ENCODE measurements around the gene HAPSTR1. TPM values are rescaled to one million over a fixed set of nuclear protein-coding genes. Genes with fewer than 3 reads are reported as not detected.

The HAPSTR1 gene
- total RNA-seq, 4 donors from 2014 or later, result 16.1 to 113 (median 45.9) TPM

DNA sequence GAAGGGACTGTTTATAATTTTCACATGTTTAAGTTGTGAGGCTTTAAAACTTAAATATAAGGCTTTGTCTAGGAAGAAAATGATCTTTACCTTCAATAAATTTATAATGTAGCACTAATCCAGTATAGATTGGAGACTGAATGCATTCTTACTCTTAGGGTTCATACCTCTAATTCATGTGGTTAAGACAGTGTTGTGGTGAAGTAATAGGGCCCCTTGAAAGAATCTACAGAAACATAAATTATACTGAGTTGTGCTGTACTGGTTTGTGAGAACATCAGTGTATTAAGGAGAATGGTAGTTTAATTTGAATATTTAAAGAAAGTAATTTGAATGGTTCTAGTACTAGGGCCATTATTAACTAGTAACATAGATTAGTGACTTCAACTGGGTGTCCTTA is 13.7 kb downstream of the HAPSTR1 start:
- H3K4me1 ChIP-seq, result peaks cover 0 to 9% of the 10 kb centered on the region in 2 donors
- no peaks in the 10 kb centered on the region for H3K9me3 ChIP-seq
- intact Hi-C loops (cut with DNase I; ENCODE audit: low total_unique reads), result no loop called here
- no peaks in the 10 kb centered on the region for H3K27me3 ChIP-seq
- H3K4me3 ChIP-seq, result no peak overlapping the region
- TF ChIP-seq, protein P1, sequence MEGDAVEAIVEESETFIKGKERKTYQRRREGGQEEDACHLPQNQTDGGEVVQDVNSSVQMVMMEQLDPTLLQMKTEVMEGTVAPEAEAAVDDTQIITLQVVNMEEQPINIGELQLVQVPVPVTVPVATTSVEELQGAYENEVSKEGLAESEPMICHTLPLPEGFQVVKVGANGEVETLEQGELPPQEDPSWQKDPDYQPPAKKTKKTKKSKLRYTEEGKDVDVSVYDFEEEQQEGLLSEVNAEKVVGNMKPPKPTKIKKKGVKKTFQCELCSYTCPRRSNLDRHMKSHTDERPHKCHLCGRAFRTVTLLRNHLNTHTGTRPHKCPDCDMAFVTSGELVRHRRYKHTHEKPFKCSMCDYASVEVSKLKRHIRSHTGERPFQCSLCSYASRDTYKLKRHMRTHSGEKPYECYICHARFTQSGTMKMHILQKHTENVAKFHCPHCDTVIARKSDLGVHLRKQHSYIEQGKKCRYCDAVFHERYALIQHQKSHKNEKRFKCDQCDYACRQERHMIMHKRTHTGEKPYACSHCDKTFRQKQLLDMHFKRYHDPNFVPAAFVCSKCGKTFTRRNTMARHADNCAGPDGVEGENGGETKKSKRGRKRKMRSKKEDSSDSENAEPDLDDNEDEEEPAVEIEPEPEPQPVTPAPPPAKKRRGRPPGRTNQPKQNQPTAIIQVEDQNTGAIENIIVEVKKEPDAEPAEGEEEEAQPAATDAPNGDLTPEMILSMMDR (IDR thresholded peaks at IDR 0.05), result no peak
- TF ChIP-seq POLR2A (IDR thresholded peaks at IDR 0.05), result no peak
- H3K27ac ChIP-seq, result no peak overlapping the region
- no peak for DNase-seq
- no peaks in the 10 kb centered on the region for H3K36me3 ChIP-seq

DNA sequence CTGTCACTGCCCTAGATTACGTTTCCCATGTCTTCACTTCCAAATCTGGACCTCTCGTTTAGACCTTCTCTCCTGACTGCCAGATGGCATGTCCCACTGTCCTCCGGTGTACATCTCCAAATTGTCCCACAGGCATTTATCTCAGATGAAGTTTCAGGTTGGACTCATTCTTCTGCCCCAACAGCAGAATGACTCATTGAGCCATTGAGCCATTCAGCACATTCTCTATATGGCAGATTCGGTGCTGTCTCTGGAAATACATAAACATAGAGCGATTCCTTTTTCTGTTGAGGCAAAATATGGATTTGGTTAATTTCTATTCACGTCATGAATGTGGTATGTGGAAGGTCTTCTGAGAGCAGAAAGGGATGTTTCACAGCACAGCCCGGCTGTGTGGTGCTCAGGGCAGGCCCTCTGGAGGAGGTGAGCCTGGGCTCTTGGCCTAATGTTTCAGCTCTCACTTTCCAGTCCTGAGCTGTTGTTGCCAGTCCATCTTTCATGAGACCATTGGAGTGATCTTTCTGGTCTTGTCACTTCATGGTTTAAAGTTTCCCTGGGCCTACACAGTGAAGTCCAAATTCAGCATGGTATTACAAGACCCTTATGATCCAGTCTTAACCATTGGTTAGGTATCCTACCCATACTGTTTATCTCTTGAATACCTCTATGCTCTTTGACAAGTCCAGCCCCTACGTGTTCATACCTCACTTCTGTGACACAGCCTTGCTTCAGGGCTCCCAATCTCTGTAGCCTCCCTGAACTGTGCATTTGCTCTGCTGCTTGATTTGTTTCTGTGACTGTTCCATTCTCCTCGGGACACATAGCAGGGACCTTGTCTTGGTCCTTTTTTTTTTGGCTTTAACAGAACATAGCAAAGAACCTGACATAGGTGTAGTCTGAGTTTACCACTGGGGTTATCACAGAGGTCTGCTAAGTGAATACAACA is 15.9 kb downstream of the HAPSTR1 start:
- H3K4me1 ChIP-seq, result peaks cover 0 to 5% of the 10 kb centered on the region in 2 donors
- DNase-seq, result no peak
- no peak overlapping the region for H3K4me3 ChIP-seq
- no peaks in the 10 kb centered on the region for H3K27me3 ChIP-seq
- H3K27ac ChIP-seq, result no peak overlapping the region
- TF ChIP-seq, protein P1 (IDR thresholded peaks at IDR 0.05), result no peak
- TF ChIP-seq POLR2A (IDR thresholded peaks at IDR 0.05), result no peak
- H3K9me3 ChIP-seq, result no peaks in the 10 kb centered on the region
- no peaks in the 10 kb centered on the region for H3K36me3 ChIP-seq
- intact Hi-C loops (cut with DNase I; ENCODE audit: low total_unique reads), result no loop called here

DNA sequence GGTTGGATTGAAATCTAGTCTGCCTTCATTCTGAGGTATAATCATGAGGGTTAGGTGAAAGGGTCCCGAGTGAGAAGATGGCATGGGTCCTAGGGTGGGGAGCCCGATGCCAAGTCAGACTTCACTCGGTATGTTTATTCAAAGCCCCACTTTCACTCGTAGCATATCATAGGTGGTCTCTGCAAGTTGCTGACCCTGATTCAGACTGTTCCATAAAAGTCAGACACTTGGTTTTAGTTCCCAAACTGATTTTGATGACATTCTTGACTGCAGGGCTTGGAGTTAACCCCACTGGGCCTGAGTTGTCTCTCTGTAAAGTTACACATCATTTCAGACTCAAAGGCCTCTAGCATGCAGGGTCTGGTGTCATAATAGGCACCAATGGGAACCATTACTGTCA is 17.8 kb downstream of the HAPSTR1 start:
- Histone ChIP-seq H3K27ac (no peak overlapping the region), H3K4me1 (peaks cover 0 to 19% of the 10 kb centered on the region in 2 donors), H3K36me3 (no peaks in the 10 kb centered on the region), H3K9me3 (no peaks in the 10 kb centered on the region), H3K27me3 (no peaks in the 10 kb centered on the region), H3K4me3 (no peak overlapping the region)
- intact Hi-C loops (cut with DNase I; ENCODE audit: low total_unique reads), result no loop called here
- TF ChIP-seq POLR2A (IDR thresholded peaks at IDR 0.05), result no peak
- TF ChIP-seq, protein P1 (IDR thresholded peaks at IDR 0.05), result no peak
- no peak for DNase-seq

DNA sequence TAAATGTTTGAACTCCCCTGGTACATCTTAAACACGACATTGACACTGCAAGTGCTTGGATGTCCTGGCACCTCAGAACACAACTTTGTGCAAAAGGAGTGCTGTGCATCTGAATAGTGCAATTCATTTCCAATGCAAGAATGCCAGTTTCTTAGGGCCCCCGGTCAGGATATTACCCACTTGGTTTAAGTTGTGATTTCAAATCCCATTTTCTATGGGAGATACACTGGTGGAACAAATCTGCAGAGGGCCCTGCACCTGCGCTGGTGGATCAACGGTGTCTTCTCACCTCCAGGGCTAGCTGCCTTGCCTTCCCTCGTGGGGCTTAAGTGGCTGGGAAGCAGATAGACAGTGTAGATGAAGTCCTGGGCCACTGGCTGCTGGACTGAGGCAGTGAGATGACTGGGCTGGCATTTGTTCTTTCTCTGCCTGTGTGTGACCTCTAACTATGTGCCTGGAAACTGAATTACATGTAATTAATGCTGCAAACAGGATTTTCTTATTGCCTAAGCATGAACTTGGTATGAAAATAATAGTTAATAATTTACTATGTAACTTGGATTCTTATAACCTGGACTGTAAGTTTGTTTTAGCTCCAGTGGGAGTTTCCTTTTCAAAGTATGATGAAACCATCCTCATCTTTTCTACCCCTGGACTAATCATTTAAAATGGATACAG is 20.9 kb downstream of the HAPSTR1 start:
- no peak for DNase-seq
- H3K27me3 ChIP-seq, result no peaks in the 10 kb centered on the region
- peaks cover 0 to 19% of the 10 kb centered on the region in 2 donors for H3K4me1 ChIP-seq
- H3K9me3 ChIP-seq, result no peaks in the 10 kb centered on the region
- no peak overlapping the region for H3K27ac ChIP-seq
- intact Hi-C loops (cut with DNase I; ENCODE audit: low total_unique reads), result no loop called here
- no peaks in the 10 kb centered on the region for H3K36me3 ChIP-seq
- H3K4me3 ChIP-seq, result no peak overlapping the region
- no peak for TF ChIP-seq POLR2A (IDR thresholded peaks at IDR 0.05)
- TF ChIP-seq, protein P1 (IDR thresholded peaks at IDR 0.05), result no peak

DNA sequence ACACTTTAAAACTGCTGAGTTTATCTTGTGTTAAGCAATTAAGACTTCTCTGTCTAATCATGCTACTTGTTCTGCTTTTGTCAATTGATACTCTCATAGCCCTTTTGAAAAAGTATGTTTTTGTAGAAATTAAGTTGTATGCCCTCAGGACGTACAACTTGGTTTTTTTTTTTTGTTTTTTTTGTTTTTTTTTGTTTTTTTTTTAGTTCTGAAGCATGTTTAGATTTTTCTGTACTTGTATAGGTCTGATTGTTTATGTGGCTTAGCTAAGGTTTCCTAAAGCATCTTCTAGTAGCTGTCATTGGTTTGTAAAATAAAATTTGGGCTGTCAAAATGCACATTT is 21.4 kb downstream of the HAPSTR1 start:
- no peak for TF ChIP-seq POLR2A (IDR thresholded peaks at IDR 0.05)
- TF ChIP-seq, protein P1 (IDR thresholded peaks at IDR 0.05), result no peak
- no peak overlapping the region for H3K4me3 ChIP-seq
- H3K4me1 ChIP-seq, result peaks cover 0 to 19% of the 10 kb centered on the region in 2 donors
- H3K27me3 ChIP-seq, result no peaks in the 10 kb centered on the region
- no peak overlapping the region for H3K27ac ChIP-seq
- H3K36me3 ChIP-seq, result no peaks in the 10 kb centered on the region
- intact Hi-C loops (cut with DNase I; ENCODE audit: low total_unique reads), result no loop called here
- no peak for DNase-seq
- no peaks in the 10 kb centered on the region for H3K9me3 ChIP-seq
